ENCODE measurements around the gene TAF3. TPM values are rescaled to one million over a fixed set of nuclear protein-coding genes. Genes with fewer than 3 reads are reported as not detected.

Gene TAF3
- total RNA-seq, 1 donor from 2014 or later = 11.8 TPM

DNA sequence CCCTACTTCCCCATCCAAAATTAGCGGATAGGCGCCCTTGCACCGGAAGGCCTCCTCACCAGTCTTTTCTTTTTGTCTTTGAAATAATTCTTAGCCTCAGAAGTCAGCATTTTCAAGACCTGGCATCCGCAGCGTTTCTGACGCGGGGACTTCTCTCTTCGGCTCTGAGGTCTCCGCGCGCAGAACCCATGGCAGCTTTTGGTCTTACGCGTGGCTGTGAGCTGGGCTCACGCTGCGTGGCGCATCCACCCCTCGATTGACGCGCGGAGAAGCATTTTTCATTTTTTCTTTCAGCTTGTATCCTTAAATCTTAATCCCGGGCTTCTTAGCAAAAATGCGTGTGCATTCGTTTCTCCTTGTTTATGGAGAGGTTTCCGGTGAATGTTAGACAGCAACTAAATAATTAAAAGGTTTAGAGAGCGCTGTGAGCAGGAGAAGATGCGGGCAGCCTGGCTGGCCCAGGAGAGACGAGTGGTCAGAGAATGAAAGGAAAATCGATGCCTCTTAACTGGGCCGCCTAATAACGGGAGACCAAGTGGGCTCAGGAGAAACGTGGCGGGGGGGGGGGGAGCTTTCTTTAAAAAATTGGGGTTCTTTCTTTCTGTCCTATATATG, 234.1 kb downstream of the TAF3 start:
- peaks cover 94% of the 10 kb centered on the region for H3K27me3 Mint-ChIP-seq (ENCODE audit: low read depth)

DNA sequence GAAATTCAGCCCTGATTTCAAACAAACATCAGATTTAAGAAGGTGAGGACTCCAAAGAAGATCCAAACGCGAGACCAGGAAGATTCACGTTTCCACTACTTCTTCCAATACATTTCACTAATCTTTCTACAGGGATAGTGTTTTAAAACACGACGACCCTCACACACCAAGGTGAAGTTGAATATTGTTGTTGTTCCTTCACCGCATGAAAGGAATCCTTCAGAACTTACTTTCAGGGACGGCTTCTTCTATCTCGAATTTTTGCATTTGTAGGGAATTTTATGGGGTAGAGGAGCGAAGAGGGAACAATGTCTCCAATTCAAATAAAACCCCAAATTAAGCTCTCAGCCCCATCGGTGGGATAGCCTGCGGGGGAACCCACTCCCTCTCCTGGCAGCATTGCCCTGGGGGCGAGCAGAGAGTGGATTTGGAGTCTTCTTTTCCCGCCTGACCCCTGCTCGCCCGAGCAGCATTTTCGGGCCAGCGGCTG, 234.7 kb downstream of the TAF3 start:
- TF ChIP-seq, protein P1, sequence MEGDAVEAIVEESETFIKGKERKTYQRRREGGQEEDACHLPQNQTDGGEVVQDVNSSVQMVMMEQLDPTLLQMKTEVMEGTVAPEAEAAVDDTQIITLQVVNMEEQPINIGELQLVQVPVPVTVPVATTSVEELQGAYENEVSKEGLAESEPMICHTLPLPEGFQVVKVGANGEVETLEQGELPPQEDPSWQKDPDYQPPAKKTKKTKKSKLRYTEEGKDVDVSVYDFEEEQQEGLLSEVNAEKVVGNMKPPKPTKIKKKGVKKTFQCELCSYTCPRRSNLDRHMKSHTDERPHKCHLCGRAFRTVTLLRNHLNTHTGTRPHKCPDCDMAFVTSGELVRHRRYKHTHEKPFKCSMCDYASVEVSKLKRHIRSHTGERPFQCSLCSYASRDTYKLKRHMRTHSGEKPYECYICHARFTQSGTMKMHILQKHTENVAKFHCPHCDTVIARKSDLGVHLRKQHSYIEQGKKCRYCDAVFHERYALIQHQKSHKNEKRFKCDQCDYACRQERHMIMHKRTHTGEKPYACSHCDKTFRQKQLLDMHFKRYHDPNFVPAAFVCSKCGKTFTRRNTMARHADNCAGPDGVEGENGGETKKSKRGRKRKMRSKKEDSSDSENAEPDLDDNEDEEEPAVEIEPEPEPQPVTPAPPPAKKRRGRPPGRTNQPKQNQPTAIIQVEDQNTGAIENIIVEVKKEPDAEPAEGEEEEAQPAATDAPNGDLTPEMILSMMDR (conservative IDR thresholded peaks at IDR 0.05) = no peak
- Mint-ChIP-seq H3K27me3 (ENCODE audit: low read depth) (peaks cover 94% of the 10 kb centered on the region), H3K27ac (ENCODE audit: unreplicated experiment) (no peak overlapping the region), H3K9me3 (no peaks in the 10 kb centered on the region), H3K36me3 (ENCODE audit: low read depth) (peaks cover 2% of the 10 kb centered on the region), H3K4me1 (peaks cover 16% of the 10 kb centered on the region), H3K4me3 (peak overlapping the region; percentile 84)
- DNase-seq (ENCODE audit: low read depth, low spot score) = no peak

More for the DNA sequence above, 234.1 kb downstream of the TAF3 start:
- H3K4me3 Mint-ChIP-seq = peak overlapping the region; percentile 84
- no peaks in the 10 kb centered on the region for H3K9me3 Mint-ChIP-seq
- peaks cover 16% of the 10 kb centered on the region for H3K4me1 Mint-ChIP-seq
- H3K36me3 Mint-ChIP-seq (ENCODE audit: low read depth) = peaks cover 2% of the 10 kb centered on the region
- no peak overlapping the region for H3K27ac Mint-ChIP-seq (ENCODE audit: unreplicated experiment)
- DNase-seq (ENCODE audit: low read depth, low spot score) = no peak
- TF ChIP-seq, protein P1 (conservative IDR thresholded peaks at IDR 0.05) = no peak

GRCh38 chr10:8053446-8054243, 235.3 kb downstream of the TAF3 start:
- DNase-seq (ENCODE audit: low read depth, low spot score) = peak; percentile 85
- H3K4me1 Mint-ChIP-seq = peaks cover 16% of the 10 kb centered on the region
- no peak overlapping the region for H3K27ac Mint-ChIP-seq (ENCODE audit: unreplicated experiment)
- peak overlapping the region; percentile 87 for H3K4me3 Mint-ChIP-seq
- peaks cover 2% of the 10 kb centered on the region for H3K36me3 Mint-ChIP-seq (ENCODE audit: low read depth)
- H3K9me3 Mint-ChIP-seq = no peaks in the 10 kb centered on the region
- H3K27me3 Mint-ChIP-seq (ENCODE audit: low read depth) = peaks cover 94% of the 10 kb centered on the region
- TF ChIP-seq, protein P1 (conservative IDR thresholded peaks at IDR 0.05) = peak; percentile 85

DNA sequence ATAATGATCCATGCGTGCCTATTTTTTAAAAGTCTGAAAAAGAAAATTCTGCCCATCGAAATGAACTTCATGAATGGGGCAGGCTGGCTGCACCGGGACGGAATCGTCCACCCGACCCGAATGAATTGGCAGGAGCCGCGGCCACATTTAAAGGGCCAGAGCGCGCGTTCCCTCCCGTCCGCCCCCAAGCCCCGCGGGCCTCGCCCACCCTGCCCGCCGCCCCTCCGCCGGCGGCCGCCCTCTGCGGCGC, 235.9 kb downstream of the TAF3 start:
- TF ChIP-seq, protein P1 (conservative IDR thresholded peaks at IDR 0.05) = no peak
- H3K36me3 Mint-ChIP-seq (ENCODE audit: low read depth) = peaks cover 2% of the 10 kb centered on the region
- H3K4me1 Mint-ChIP-seq = peaks cover 16% of the 10 kb centered on the region
- H3K27ac Mint-ChIP-seq (ENCODE audit: unreplicated experiment) = no peak overlapping the region
- H3K9me3 Mint-ChIP-seq = no peaks in the 10 kb centered on the region
- peaks cover 94% of the 10 kb centered on the region for H3K27me3 Mint-ChIP-seq (ENCODE audit: low read depth)
- H3K4me3 Mint-ChIP-seq = peak overlapping the region; percentile 87
- no peak for DNase-seq (ENCODE audit: low read depth, low spot score)

DNA sequence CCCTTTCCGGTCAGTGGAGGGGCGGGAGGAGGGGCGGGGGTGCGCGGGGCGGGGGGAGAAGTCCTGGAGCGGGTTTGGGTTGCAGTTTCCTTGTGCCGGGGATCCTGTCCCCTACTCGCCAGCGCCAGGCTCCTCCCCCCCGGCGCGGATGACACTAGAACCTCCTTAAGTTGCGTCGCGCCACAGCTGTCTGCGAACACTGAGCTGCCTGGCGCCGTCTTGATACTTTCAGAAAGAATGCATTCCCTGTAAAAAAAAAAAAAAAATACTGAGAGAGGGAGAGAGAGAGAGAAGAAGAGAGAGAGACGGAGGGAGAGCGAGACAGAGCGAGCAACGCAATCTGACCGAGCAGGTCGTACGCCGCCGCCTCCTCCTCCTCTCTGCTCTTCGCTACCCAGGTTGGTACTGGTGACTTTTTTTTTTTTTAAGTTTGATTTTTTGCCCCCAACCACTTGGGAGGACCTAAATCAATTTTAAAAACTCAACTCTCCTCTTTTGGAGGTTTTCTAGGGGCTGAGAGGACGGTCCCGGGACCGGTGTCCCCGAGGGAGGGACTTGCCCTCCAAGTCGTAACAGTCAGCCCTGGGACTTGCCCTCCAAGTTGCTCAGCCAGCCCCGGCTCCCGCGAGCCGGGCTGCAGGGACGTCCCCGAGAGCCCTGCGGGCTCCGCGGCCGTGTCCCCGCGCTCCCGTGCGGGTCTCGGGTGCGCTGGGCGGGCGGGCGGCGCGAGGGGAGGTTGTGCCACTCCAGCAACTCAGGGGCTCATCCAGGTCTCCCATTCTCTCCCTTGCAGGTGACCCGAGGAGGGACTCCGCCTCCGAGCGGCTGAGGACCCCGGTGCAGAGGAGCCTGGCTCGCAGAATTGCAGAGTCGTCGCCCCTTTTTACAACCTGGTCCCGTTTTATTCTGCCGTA, 236.4 kb downstream of the TAF3 start, which contains the start of gene GATA3:
GATA3 (plus strand) TSS at position 195 of the 914 bp plus-strand sequence. CDS start 968 bp downstream, outside the sequence.
- TF ChIP-seq, protein P1 (conservative IDR thresholded peaks at IDR 0.05) = no peak
- Mint-ChIP-seq H3K27me3 (ENCODE audit: low read depth) (peaks cover 95% of the 10 kb centered on the region), H3K4me3 (peak within 1 kb of the TSS; percentile 87), H3K4me1 (peaks cover 17% of the 10 kb centered on the region), H3K27ac (ENCODE audit: unreplicated experiment) (no peak within 1 kb of the TSS), H3K9me3 (no peaks in the 10 kb centered on the region), H3K36me3 (ENCODE audit: low read depth) (peaks cover 2% of the 10 kb centered on the region)
- no peak for DNase-seq (ENCODE audit: low read depth, low spot score)
